Measurements from ENCODE around the gene SORCS2. TPM values are rescaled to one million over a fixed set of nuclear protein-coding genes. Genes with fewer than 3 reads are reported as not detected.

SORCS2 gene
- total and polyA plus RNA-seq, 8 donors = 4.6 to 9.7 (median 7.2) TPM

DNA sequence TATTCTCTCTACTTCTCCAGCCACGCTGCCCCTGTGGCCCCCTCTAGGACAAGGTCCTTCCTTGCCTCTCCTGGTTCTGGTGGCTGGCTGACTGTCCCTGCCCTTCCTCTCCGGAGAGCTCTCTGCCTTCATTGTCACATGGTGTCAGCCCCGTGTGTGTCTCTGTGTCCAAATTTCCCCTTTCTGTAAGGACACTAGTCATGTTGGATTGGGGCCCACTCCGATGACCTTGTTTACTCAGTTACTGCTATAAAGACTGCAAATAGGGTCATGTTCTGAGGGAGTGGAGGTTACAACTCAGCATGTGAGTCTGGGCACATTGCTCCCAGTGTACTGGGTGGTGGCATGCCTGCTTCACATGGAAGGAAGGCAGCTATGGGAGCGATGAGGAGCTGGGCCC, 371.9 kb downstream of the SORCS2 start:
- intact Hi-C loops (cut with DNase I) = no loop called here
- Histone ChIP-seq H3K27me3 (no peaks in the 10 kb centered on the region), H3K36me3 (no peaks in the 10 kb centered on the region), H3K27ac (no peak overlapping the region), H3K4me3 (no peak overlapping the region), H3K9me3 (no peaks in the 10 kb centered on the region), H3K4me1 (no peaks in the 10 kb centered on the region)
- no peak for DNase-seq
- TF ChIP-seq, protein P1, sequence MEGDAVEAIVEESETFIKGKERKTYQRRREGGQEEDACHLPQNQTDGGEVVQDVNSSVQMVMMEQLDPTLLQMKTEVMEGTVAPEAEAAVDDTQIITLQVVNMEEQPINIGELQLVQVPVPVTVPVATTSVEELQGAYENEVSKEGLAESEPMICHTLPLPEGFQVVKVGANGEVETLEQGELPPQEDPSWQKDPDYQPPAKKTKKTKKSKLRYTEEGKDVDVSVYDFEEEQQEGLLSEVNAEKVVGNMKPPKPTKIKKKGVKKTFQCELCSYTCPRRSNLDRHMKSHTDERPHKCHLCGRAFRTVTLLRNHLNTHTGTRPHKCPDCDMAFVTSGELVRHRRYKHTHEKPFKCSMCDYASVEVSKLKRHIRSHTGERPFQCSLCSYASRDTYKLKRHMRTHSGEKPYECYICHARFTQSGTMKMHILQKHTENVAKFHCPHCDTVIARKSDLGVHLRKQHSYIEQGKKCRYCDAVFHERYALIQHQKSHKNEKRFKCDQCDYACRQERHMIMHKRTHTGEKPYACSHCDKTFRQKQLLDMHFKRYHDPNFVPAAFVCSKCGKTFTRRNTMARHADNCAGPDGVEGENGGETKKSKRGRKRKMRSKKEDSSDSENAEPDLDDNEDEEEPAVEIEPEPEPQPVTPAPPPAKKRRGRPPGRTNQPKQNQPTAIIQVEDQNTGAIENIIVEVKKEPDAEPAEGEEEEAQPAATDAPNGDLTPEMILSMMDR (IDR thresholded peaks at IDR 0.05) = no peak
- no peak for ATAC-seq

DNA sequence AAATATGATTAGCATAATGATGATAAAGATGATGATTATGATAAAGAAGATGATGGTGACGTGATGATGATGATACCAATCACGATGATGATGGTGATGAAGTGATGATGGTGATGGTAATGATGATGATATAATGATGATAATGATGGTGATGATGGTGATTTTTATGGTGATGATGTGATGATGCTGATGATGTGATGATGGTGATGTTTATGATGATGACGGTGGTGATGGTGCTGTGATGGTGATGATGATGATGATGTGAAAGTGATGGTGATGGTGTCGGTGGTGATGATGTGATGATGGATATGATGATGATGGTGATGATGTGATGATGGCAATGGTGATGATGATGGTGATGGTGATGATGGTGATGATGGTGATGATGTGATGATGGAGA, 373.1 kb downstream of the SORCS2 start:
- H3K4me1 ChIP-seq = no peaks in the 10 kb centered on the region
- H3K36me3 ChIP-seq = no peaks in the 10 kb centered on the region
- H3K9me3 ChIP-seq = no peaks in the 10 kb centered on the region
- no peak overlapping the region for H3K27ac ChIP-seq
- no peak overlapping the region for H3K4me3 ChIP-seq
- ATAC-seq = no peak
- intact Hi-C loops (cut with DNase I) = no loop called here
- DNase-seq = no peak
- no peaks in the 10 kb centered on the region for H3K27me3 ChIP-seq
- TF ChIP-seq, protein P1 (IDR thresholded peaks at IDR 0.05) = no peak

DNA sequence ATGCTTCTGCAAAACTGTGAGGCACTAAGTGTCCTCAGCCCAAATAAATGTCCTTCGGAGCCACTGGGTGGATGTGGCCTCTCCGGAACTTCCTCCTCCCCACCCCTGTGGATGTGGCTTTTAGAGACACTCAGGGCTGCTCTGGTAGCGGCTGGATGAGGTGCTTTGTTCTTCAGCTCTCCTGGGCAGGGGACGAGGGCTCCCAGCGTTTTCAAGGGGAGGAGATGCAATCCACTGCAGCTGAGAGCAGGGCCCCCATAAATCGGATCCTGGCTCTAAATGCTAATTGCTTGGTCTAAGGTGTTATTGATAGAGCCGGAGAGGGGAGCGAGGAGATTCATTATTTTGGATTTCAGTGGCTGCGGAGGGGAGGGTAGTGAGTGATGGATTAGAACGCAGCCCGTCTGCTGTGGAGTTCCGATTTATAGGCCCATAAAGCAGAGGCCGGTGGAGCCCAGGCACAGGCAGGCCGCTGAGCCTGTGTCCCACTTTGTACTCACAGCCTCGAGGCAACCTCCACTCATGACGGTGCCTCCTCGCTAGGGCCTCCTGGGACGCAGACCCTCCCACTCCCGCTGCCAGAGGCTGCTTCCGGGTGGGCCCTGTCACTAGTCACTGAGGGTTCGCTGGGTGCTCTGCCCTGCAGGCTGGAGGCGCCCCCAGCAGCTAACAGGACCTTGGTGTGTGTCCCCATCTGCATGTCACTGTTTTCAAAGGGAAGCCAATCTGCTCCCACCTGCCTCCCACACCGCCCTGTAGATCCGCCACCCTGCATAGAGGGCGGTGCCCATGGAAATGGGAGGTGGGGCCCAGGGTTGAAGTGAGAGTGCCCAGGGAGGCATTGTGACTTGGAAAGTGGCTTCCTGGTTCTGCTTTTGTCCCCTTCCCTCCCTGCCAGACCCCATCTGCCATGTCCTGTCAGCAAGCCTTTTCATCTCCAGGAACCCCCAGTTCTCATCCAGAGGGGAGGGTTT, 377.8 kb downstream of the SORCS2 start:
- DNase-seq = no peak
- H3K4me3 ChIP-seq = no peak overlapping the region
- TF ChIP-seq, protein P1 (IDR thresholded peaks at IDR 0.05) = no peak
- H3K27ac ChIP-seq = no peak overlapping the region
- H3K4me1 ChIP-seq = no peaks in the 10 kb centered on the region
- intact Hi-C loops (cut with DNase I) = no loop called here
- peaks cover 0 to 21% of the 10 kb centered on the region in 2 donors for H3K9me3 ChIP-seq
- H3K27me3 ChIP-seq = peaks cover 0 to 11% of the 10 kb centered on the region in 2 donors
- no peaks in the 10 kb centered on the region for H3K36me3 ChIP-seq
- no peak for ATAC-seq

DNA sequence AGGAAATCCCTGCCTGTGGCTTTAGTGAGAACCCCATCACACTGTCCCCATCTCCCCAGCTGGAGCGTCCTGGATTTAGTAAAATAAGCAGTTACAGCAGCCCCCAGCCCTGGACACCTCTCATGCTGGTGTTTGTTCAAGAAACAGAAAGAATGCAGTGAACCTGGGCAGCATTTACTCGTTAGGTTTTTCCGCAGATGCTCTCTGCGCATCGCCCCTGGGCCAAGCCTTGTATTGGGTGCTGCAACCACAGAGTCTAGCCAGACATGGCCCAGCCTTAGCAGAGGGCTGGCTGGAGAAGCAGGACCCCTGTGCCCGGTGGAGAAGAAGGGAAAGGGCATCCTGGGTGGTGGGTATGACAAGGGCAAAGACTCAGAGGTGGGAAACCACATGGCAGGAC, 378.7 kb downstream of the SORCS2 start:
- H3K9me3 ChIP-seq = peaks cover 0 to 30% of the 10 kb centered on the region in 2 donors
- H3K36me3 ChIP-seq = no peaks in the 10 kb centered on the region
- intact Hi-C loops (cut with DNase I) = no loop called here
- no peak overlapping the region for H3K27ac ChIP-seq
- no peaks in the 10 kb centered on the region for H3K4me1 ChIP-seq
- TF ChIP-seq, protein P1 (IDR thresholded peaks at IDR 0.05) = no peak
- DNase-seq (no peak), ATAC-seq (no peak)
- H3K27me3 ChIP-seq = peaks cover 0 to 11% of the 10 kb centered on the region in 2 donors
- no peak overlapping the region for H3K4me3 ChIP-seq

DNA sequence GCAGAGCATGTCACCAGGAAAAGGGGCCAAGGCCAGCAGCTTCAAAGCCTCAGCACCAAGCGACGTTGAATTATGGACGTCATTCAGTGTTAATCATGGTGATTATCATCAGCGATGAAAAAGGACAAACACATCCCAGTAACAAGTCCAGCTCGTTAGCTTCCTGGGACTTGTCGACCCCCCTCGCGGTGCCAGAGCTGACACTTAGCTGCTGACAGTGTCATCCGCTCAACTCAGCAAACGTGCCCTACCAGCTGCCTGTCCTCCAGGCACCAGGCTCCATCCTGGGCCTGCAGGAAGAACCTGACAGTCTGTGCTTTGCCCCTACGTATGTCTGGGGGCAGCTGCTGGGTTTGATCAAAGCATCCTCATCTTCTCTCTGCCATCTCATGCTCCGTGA, 379.4 kb downstream of the SORCS2 start:
- ATAC-seq = no peak
- Histone ChIP-seq H3K4me3 (no peak overlapping the region), H3K36me3 (no peaks in the 10 kb centered on the region), H3K4me1 (no peaks in the 10 kb centered on the region), H3K27me3 (peaks cover 0 to 11% of the 10 kb centered on the region in 2 donors), H3K27ac (no peak overlapping the region), H3K9me3 (peaks cover 0 to 37% of the 10 kb centered on the region in 2 donors)
- no peak for DNase-seq
- TF ChIP-seq, protein P1 (IDR thresholded peaks at IDR 0.05) = no peak
- intact Hi-C loops (cut with DNase I) = no loop called here

All from left lung (tissue), 10 donors.